Keratinocyte (primary cell): ENCODE results near the gene URB2. TPM values are rescaled to one million over a fixed set of nuclear protein-coding genes. Genes with fewer than 3 reads are reported as not detected.

Source experiments
- DNase-seq: peaks from one replicate; pipeline ENCODE4 v3.0.0-alpha.2; 2011; ENCODE audit warnings: low read depth, missing footprints, low spot score
- FAIRE-seq: peaks from 2 replicates; lab custom pipeline; 2011; peaks lifted over from hg19 to GRCh38; lab: Jason Lieb, UNC
- H2AFZ ChIP-seq: 2 replicates; pipeline ENCODE4 v1.6.0; 2012; ENCODE audit warnings: low read length, control low read depth, inconsistent platforms; ENCODE audit not compliant: control insufficient read depth
- H3K27ac ChIP-seq: 2 replicates; pipeline ENCODE4 v1.5.1; 2011; ENCODE audit warnings: low read length; ENCODE audit not compliant: control insufficient read depth, insufficient read depth
- H3K27me3 ChIP-seq: 3 replicates; pipeline ENCODE4 v1.6.0; 2011; ENCODE audit warnings: low read length; ENCODE audit not compliant: control insufficient read depth, insufficient read depth; ENCODE audit errors: extremely low read depth
- H3K36me3 ChIP-seq, 2 experiments: 2 replicates in 1 of 2; 3 replicates in 1 of 2; pipeline ENCODE4 v1.5.1; 2011; ENCODE audit warnings: low read length in 2 of 2, mild to moderate bottlenecking in 1 of 2; ENCODE audit not compliant: control insufficient read depth in 2 of 2, insufficient read depth in 2 of 2; ENCODE audit errors: extremely low read depth in 1 of 2
- H3K4me1 ChIP-seq: 3 replicates; pipeline ENCODE4 v1.5.1; 2011; ENCODE audit warnings: low read length; ENCODE audit not compliant: control insufficient read depth, insufficient read depth; ENCODE audit errors: extremely low read depth
- H3K4me2 ChIP-seq: 3 replicates; pipeline ENCODE4 v1.6.0; 2011; ENCODE audit warnings: low read depth, low read length; ENCODE audit not compliant: control insufficient read depth, insufficient read depth; ENCODE audit errors: extremely low read depth
- H3K4me3 ChIP-seq, 3 experiments: fragments of 200-600 bp in 1 of 3; sonication (generic) in 1 of 3; 2 replicates in 2 of 3; 3 replicates in 1 of 3; pipeline ENCODE4 v1.5.1; 2011 to 2016; ENCODE audit warnings: low read length in 3 of 3, mild to moderate bottlenecking in 3 of 3, control low read depth in 2 of 3, inconsistent platforms in 1 of 3, low read depth in 1 of 3, mixed read lengths in 1 of 3, mixed run types in 1 of 3, moderate library complexity in 1 of 3; ENCODE audit not compliant: control insufficient read depth in 2 of 3, insufficient read depth in 2 of 3; ENCODE audit errors: extremely low read depth in 1 of 3
- H3K79me2 ChIP-seq: 2 replicates; pipeline ENCODE4 v1.6.0; 2012; ENCODE audit warnings: low read length; ENCODE audit not compliant: control insufficient read depth, insufficient read depth
- H3K9ac ChIP-seq: 3 replicates; pipeline ENCODE4 v1.6.0; 2011; ENCODE audit warnings: low read length; ENCODE audit not compliant: control insufficient read depth, insufficient read depth; ENCODE audit errors: extremely low read depth
- H3K9me1 ChIP-seq: 3 replicates; pipeline ENCODE4 v1.6.0; 2011; ENCODE audit warnings: low read length; ENCODE audit not compliant: control insufficient read depth, insufficient read depth; ENCODE audit errors: extremely low read depth
- H3K9me3 ChIP-seq: 2 replicates; pipeline ENCODE4 v1.5.1; 2012; ENCODE audit warnings: low read depth, low read length; ENCODE audit not compliant: control insufficient read depth
- H4K20me1 ChIP-seq: 3 replicates; pipeline ENCODE4 v1.6.0; 2011; ENCODE audit warnings: low read length; ENCODE audit not compliant: control insufficient read depth, insufficient read depth; ENCODE audit errors: extremely low read depth
- CTCF ChIP-seq, 3 experiments: IDR thresholded peaks in 1 of 3; conservative IDR thresholded peaks in 1 of 3; optimal IDR thresholded peaks in 1 of 3; 2 replicates in 2 of 3; 3 replicates in 1 of 3; pipeline versions ENCODE3 to v1.5.1; 2011; ENCODE audit warnings: low read length in 3 of 3, mild to moderate bottlenecking in 3 of 3, moderate library complexity in 2 of 3, control low read depth in 1 of 3, inconsistent platforms in 1 of 3; ENCODE audit not compliant: insufficient read depth in 2 of 3; ENCODE audit errors: extremely low read depth in 1 of 3
- EZH2 ChIP-seq: IDR thresholded peaks from one replicate; pipeline ENCODE4 v1.6.1; 2012; ENCODE audit warnings: inconsistent platforms, mild to moderate bottlenecking, low read length, moderate library complexity
- dilution Hi-C: fragments of 300-500 bp; cut with MboI; formaldehyde crosslinking; loops from one replicate; pipeline ENCODE4 v1.7.0; 2020; ENCODE audit warnings: low sequenced_read_pairs; ENCODE audit not compliant: extremely low pct_ligation_motif_present
- polyA plus RNA-seq, 5 experiments: library from polyadenylated mRNA; depleted of rRNA in 3 of 5; stranded (reverse) in 3 of 5; stranded (forward) in 1 of 5; unstranded in 1 of 5; fragments of >200 nt; gene quantifications; 1 replicate in 1 of 5; 2 replicates in 3 of 5; 3 replicates in 1 of 5; pipeline versions ENCODE4 v1.2.1 to v1.2.3, GENCODE V29; 2011 to 2012; ENCODE audit warnings: missing spikeins in 2 of 5, low read depth in 1 of 5, low replicate concordance in 1 of 5

The URB2 gene
- polyA plus RNA-seq, 1 donor (not counting 4 experiments of a cell fraction or from before 2014, with no cell fraction given) = 8.5 TPM

GRCh38 chr1:229627003-229627402, 956 bp downstream of the URB2 start:
- H3K4me1 ChIP-seq = peaks cover 17% of the 10 kb centered on the region
- no peak for FAIRE-seq
- peak overlapping the region; percentile 83 for H3K9ac ChIP-seq
- H3K4me2 ChIP-seq = peak overlapping the region; percentile 86
- peaks cover 5% of the 10 kb centered on the region for H4K20me1 ChIP-seq
- H2AFZ ChIP-seq = no peak overlapping the region
- peaks cover 88% of the 10 kb centered on the region for H3K79me2 ChIP-seq
- TF ChIP-seq EZH2 (no peak), CTCF (optimal IDR thresholded peaks at IDR 0.05 in 1 of 3, IDR thresholded peaks at IDR 0.05 in 1 of 3, conservative IDR thresholded peaks at IDR 0.05 in 1 of 3; ENCODE audit: extremely low read depth in 1 of 3, insufficient read depth in 2 of 3, low read length in 3 of 3) (no peak)
- no peaks in the 10 kb centered on the region for H3K9me3 ChIP-seq
- peaks cover 2% of the 10 kb centered on the region for H3K9me1 ChIP-seq
- H3K4me3 ChIP-seq = peak overlapping the region; percentile 90 to 99 (median 96)
- no peak overlapping the region for H3K27ac ChIP-seq
- H3K27me3 ChIP-seq = no peaks in the 10 kb centered on the region
- H3K36me3 ChIP-seq = no peaks in the 10 kb centered on the region
- no peak for DNase-seq
- dilution Hi-C loops = no loop called here

GRCh38 chr1:229629261-229629660, 3.2 kb downstream of the URB2 start:
- Histone ChIP-seq H3K79me2 (peaks cover 71% of the 10 kb centered on the region), H4K20me1 (peaks cover 5% of the 10 kb centered on the region), H3K36me3 (peaks cover 2 to 3% of the 10 kb centered on the region in 2 experiments), H3K9ac (no peak overlapping the region), H2AFZ (no peak overlapping the region), H3K4me2 (no peak overlapping the region), H3K9me3 (no peaks in the 10 kb centered on the region), H3K9me1 (no peaks in the 10 kb centered on the region), H3K4me3 (no peak overlapping the region), H3K27me3 (no peaks in the 10 kb centered on the region), H3K27ac (no peak overlapping the region), H3K4me1 (peaks cover 6% of the 10 kb centered on the region)
- FAIRE-seq (no peak), DNase-seq (no peak)
- dilution Hi-C loops = no loop called here
- no peak for TF ChIP-seq CTCF (optimal IDR thresholded peaks at IDR 0.05 in 1 of 3, IDR thresholded peaks at IDR 0.05 in 1 of 3, conservative IDR thresholded peaks at IDR 0.05 in 1 of 3; ENCODE audit: extremely low read depth in 1 of 3, insufficient read depth in 2 of 3, low read length in 3 of 3)
- TF ChIP-seq EZH2 = no peak
